Measurements from ENCODE around the gene HHAT.

The HHAT gene

GRCh38 chr1:210482945-210483617 is 154.4 kb downstream of the HHAT start:
- no peak for DNase-seq (ENCODE audit: low spot score in 2 of 2)
- H3K27ac Mint-ChIP-seq = no peak overlapping the region
- H3K36me3 Mint-ChIP-seq = no peaks in the 10 kb centered on the region
- no peak overlapping the region for H3K4me3 Mint-ChIP-seq
- no peak for ATAC-seq
- no peaks in the 10 kb centered on the region for H3K9me3 Mint-ChIP-seq
- no peaks in the 10 kb centered on the region for H3K4me1 Mint-ChIP-seq

- DNase-seq (ENCODE audit: low spot score in 2 of 2) = no peak
- H3K9me3 Mint-ChIP-seq = no peaks in the 10 kb centered on the region
- H3K36me3 Mint-ChIP-seq = no peaks in the 10 kb centered on the region
- ATAC-seq = no peak
- H3K27ac Mint-ChIP-seq = no peak overlapping the region
- H3K4me3 Mint-ChIP-seq = no peak overlapping the region
- no peaks in the 10 kb centered on the region for H3K4me1 Mint-ChIP-seq
Observed at GRCh38 chr1:210483821-210484220, 155.1 kb downstream of the HHAT start.

DNA sequence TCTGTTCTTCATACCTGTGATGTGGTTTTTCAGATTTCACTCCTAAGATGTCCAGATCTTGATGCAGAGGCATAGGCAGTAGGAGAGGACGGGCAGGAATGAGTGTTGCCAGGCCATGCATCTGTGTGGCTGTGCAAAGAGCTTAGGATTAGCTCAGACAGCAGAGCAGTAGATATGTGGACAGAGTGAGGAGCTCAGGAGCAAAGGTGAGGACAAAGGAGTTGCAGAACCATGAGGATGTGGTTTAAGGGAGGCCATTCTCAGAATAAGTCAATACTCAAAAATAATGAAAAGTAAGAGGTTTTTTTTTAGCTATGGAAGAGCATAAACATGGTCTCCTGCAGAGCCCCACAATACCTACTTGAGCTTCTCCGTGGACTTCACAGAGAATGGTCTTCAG is 158.3 kb downstream of the HHAT start:
- ATAC-seq (no peak), DNase-seq (ENCODE audit: low spot score in 2 of 2) (no peak)
- Mint-ChIP-seq H3K27ac (no peak overlapping the region), H3K9me3 (no peaks in the 10 kb centered on the region), H3K36me3 (no peaks in the 10 kb centered on the region), H3K4me1 (no peaks in the 10 kb centered on the region), H3K4me3 (no peak overlapping the region)

DNA sequence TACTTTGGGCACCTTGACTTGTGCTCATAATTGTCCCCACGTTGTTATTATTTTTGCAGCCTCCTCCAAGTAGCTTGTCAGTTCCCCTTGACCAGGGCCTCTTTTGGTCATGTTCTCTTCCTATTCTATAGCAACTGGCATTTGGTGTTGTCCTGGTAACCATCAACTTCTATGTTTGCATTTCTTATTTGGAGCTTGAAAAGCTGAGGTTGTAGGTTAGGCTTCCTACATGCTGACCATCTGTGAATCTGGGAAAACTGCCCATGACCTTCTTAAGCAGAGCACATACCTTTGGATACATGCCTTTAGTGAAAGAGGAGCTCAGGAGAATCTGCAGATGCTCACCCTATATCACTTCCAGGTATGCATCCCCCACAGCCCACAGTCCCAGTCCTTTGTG is 160.8 kb downstream of the HHAT start:
- H3K9me3 Mint-ChIP-seq = no peaks in the 10 kb centered on the region
- H3K4me3 Mint-ChIP-seq = no peak overlapping the region
- no peak overlapping the region for H3K27ac Mint-ChIP-seq
- DNase-seq (ENCODE audit: low spot score in 2 of 2) = no peak
- H3K36me3 Mint-ChIP-seq = no peaks in the 10 kb centered on the region
- no peaks in the 10 kb centered on the region for H3K4me1 Mint-ChIP-seq
- ATAC-seq = no peak

- no peak overlapping the region for H3K4me3 Mint-ChIP-seq
- H3K4me1 Mint-ChIP-seq = no peaks in the 10 kb centered on the region
- DNase-seq (ENCODE audit: low spot score in 2 of 2) (no peak), ATAC-seq (no peak)
- H3K27ac Mint-ChIP-seq = no peak overlapping the region
- H3K9me3 Mint-ChIP-seq = no peaks in the 10 kb centered on the region
- H3K36me3 Mint-ChIP-seq = no peaks in the 10 kb centered on the region
Observed at GRCh38 chr1:210490781-210491180, 162.1 kb downstream of the HHAT start.

DNA sequence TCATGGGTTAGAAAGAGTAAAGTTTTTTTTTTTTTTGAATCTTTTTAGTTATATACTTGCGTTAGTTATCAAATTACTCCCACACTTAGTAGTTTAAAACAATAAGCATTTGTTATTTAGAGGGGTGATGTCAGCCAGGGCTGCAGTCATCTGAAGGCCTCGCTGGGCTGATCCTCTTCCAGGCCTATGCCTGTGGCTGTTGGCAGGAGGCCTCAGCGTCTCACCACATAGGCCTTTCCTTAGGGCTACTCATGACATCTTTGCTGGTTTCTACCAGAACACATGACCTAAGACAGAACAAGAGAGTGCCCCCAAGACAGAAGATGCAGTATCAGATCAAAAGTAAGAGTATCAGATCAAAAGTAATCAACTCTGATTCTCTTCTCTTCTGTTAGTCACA is 167.4 kb downstream of the HHAT start:
- H3K36me3 Mint-ChIP-seq = no peaks in the 10 kb centered on the region
- ATAC-seq (no peak), DNase-seq (ENCODE audit: low spot score in 2 of 2) (no peak)
- H3K9me3 Mint-ChIP-seq = no peaks in the 10 kb centered on the region
- no peak overlapping the region for H3K27ac Mint-ChIP-seq
- no peaks in the 10 kb centered on the region for H3K4me1 Mint-ChIP-seq
- no peak overlapping the region for H3K4me3 Mint-ChIP-seq

DNA sequence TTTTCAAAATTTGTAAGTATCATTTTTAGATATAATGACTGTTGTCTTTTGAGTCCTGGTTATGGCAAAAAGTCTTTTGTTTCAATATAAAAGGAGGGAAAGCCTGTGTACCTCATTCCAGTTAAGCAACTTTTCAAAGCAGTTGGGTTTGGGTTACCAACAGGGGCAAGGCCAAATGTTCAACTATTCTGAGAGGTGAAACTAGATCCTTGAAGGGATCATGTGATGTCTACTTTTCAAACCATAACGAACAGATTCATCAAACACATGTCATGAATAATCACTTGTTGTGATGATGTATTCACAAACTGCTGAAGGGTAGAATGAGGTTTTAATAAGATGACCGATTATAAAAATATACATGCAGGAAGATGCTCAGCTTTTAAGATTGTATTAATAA is 171.3 kb downstream of the HHAT start:
- Mint-ChIP-seq H3K4me3 (no peak overlapping the region), H3K27ac (no peak overlapping the region), H3K36me3 (no peaks in the 10 kb centered on the region), H3K9me3 (no peaks in the 10 kb centered on the region), H3K4me1 (no peaks in the 10 kb centered on the region)
- ATAC-seq (no peak), DNase-seq (ENCODE audit: low spot score in 2 of 2) (no peak)

- Mint-ChIP-seq H3K4me3 (no peak overlapping the region), H3K36me3 (no peaks in the 10 kb centered on the region), H3K4me1 (no peaks in the 10 kb centered on the region), H3K9me3 (no peaks in the 10 kb centered on the region), H3K27ac (no peak overlapping the region)
- ATAC-seq = no peak
- no peak for DNase-seq (ENCODE audit: low spot score in 2 of 2)
Observed at GRCh38 chr1:210500831-210501230, 172.1 kb downstream of the HHAT start.

DNA sequence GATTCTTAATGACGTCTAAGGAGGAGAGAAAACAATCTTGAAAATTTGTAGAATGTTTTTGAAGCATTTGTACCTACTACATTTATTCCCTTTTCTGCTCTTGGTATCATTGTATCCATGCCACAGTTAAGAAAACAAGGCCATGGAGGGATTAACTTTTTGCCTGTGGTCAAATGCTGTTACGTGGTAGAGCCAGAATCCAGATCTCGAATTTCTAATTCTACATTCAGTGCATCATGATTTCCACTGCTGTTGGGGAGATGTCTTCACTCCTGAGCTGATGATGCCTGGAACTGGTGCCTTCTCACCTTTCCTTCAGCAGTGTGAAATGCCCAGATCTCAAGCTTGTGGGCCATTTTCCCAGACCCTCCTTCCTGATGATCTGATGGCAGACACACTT is 175.6 kb downstream of the HHAT start:
- no peaks in the 10 kb centered on the region for H3K4me1 Mint-ChIP-seq
- no peaks in the 10 kb centered on the region for H3K9me3 Mint-ChIP-seq

DNA sequence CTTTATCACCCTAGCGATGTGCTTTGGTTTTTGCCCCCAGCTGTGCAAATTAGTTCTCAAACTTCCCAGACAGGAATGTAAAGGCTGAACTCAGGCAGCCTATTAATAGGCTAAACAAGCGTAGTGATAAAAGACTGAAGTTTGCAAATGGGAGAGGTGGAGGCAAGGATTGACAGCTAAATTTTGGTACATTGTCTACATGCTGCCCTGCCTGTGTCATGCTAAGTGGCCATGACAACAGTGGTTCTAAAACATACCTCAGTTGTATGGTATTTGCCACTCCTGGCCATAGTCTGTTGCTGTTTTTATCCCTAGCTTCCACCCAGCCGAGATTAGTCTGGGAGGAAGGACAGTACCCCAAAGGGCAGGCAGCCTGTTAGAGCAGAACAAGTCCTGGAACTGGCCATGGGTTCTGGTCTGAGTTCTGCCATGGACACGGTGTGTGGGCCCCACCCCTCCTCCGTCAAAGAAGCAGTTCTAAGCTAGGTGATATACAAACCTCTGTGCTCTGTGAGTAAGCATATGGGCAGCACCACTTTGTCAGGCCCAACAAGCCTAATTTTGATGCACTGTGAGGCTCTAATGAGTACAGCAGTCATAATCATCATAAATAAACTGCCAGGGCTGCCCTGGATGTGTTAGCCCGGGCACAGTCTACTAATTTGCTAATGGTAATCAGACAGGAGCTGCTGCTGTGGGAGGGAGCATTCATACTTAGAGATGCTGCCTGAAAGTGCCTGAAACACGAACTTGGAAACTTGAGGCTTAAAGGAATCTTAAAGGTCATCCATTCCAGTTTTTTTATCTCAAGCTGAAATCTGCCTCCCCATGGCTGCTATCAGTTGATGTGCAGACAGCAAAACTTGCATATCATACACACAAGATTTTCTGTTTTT is 177.1 kb downstream of the HHAT start:
- no peaks in the 10 kb centered on the region for H3K4me1 Mint-ChIP-seq
- H3K27ac Mint-ChIP-seq = no peak overlapping the region
- DNase-seq (ENCODE audit: low spot score in 2 of 2) (no peak), ATAC-seq (peak; percentile 39)
- no peaks in the 10 kb centered on the region for H3K36me3 Mint-ChIP-seq
- no peaks in the 10 kb centered on the region for H3K9me3 Mint-ChIP-seq
- no peak overlapping the region for H3K4me3 Mint-ChIP-seq

More for the DNA sequence above, 175.6 kb downstream of the HHAT start:
- Mint-ChIP-seq H3K4me3 (no peak overlapping the region), H3K27ac (no peak overlapping the region), H3K36me3 (no peaks in the 10 kb centered on the region)
- DNase-seq (ENCODE audit: low spot score in 2 of 2) (no peak), ATAC-seq (no peak)

- H3K4me3 Mint-ChIP-seq = no peak overlapping the region
- no peaks in the 10 kb centered on the region for H3K9me3 Mint-ChIP-seq
- H3K27ac Mint-ChIP-seq = no peak overlapping the region
- ATAC-seq (no peak), DNase-seq (ENCODE audit: low spot score in 2 of 2) (no peak)
- no peaks in the 10 kb centered on the region for H3K4me1 Mint-ChIP-seq
- H3K36me3 Mint-ChIP-seq = no peaks in the 10 kb centered on the region
Observed at GRCh38 chr1:210506689-210507088, 178.0 kb downstream of the HHAT start.

DNA sequence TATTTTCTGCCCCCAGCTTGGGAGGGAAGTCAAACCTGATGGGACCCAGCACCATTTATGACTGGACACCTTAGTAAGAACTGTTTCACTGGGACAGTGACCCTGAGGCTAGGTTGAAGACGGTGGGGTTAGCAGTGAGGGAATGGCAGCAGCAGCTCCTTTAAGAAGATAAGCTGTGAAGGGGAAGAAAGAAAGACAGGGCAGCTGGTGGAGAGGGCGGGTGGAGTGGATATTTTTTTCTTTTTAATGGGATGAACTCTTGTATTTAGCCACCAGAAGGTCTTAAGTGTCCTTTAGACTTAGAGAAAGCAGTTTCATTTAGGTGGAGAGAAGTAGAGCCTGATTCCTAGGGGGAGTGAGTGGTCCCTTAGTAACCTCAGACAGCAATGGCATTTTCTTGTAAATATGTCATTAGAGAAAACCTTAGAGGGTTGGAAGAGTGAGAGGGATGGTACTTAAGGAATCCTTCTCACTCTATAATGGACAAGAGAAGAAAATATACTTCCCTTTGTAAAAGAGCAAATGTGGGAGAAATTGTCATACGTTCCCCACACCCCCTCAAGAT is 187.5 kb downstream of the HHAT start:
- no peak for DNase-seq (ENCODE audit: low spot score in 2 of 2)
- H3K36me3 Mint-ChIP-seq = no peaks in the 10 kb centered on the region
- H3K4me1 Mint-ChIP-seq = no peaks in the 10 kb centered on the region
- H3K9me3 Mint-ChIP-seq = peaks cover 3% of the 10 kb centered on the region
- no peak for ATAC-seq
- no peak overlapping the region for H3K27ac Mint-ChIP-seq
- no peak overlapping the region for H3K4me3 Mint-ChIP-seq

DNA sequence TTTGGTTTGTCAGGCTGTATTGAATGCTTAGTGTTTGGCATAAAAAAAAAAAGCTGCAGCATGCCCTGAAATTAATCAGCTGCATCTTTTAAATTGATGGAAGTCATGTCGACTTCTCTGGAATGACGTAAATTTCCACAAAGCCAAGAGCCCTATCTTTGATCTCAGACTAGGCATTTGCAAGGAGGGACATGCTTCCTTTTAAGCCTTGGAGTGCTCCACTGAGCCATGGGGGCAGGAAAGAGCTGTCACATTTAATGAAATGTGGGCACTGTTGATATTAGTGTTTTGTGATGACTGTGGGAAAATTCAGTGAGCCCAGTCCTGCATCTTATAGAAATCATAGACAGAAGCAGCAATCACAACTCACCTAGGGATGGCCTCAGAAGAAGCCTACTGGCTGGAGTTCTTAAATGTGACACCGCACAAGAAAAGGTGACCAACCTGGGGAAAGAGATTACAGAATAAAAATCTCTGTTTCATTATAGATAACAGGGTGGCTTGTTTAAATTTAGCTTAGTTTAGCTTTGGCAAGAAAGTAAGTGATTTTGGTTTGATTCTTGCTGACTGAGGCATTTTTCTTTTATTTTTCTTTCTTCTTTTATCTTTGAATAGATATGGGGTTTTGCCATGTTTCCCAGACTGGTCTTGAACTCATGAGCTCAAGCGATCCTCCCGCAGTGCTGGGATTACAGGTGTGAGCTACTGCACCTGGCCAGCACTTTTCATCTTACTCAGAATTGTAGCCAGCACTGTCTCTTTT is 188.2 kb downstream of the HHAT start:
- Mint-ChIP-seq H3K36me3 (no peaks in the 10 kb centered on the region), H3K4me3 (no peak overlapping the region), H3K27ac (no peak overlapping the region), H3K9me3 (peaks cover 3% of the 10 kb centered on the region), H3K4me1 (no peaks in the 10 kb centered on the region)
- DNase-seq (ENCODE audit: low spot score in 2 of 2) (no peak), ATAC-seq (no peak)

- no peak for DNase-seq (ENCODE audit: low spot score in 2 of 2)
- no peaks in the 10 kb centered on the region for H3K36me3 Mint-ChIP-seq
- no peaks in the 10 kb centered on the region for H3K4me1 Mint-ChIP-seq
- H3K27ac Mint-ChIP-seq = no peak overlapping the region
- H3K9me3 Mint-ChIP-seq = no peaks in the 10 kb centered on the region
- ATAC-seq = no peak
- no peak overlapping the region for H3K4me3 Mint-ChIP-seq
Observed at GRCh38 chr1:210523830-210524229, 195.1 kb downstream of the HHAT start.

DNA sequence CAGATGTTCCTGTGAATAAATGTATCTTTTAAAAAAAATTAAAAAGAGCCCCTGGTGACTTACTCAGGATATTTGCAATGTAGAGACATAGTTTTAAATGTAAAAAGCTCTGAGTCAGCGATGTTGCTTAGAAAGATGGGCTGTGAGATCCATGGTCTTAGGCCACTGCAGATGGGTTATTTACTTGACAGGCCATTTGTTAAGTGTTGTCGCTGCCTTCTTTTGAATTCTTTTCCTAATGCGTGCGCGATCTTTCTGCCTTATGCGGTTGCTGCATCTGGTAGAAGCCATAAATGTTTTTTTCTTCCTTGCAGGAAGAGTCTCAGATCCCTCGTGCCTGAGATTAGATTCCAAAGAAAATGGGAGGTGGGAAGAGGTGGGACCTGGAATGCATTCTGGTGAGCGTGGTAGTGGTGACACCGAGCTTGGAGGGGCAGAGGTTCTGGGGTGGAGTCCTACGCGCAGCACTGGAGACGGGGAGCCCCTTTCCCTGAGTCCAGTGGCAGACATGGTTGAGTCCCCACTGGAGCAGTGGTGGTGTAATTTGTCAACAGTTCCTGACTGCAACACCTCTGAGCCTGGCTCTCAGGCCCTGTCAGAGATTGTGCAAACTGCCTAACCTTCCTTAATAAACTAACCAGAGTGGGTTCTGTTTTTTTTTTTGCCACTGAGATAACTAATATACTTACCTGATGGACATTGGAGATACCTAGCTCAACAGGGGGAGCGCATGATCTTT is 197.2 kb downstream of the HHAT start:
- no peak overlapping the region for H3K27ac Mint-ChIP-seq
- no peaks in the 10 kb centered on the region for H3K9me3 Mint-ChIP-seq
- H3K4me3 Mint-ChIP-seq = no peak overlapping the region
- DNase-seq (ENCODE audit: low spot score in 2 of 2) (no peak), ATAC-seq (no peak)
- H3K4me1 Mint-ChIP-seq = no peaks in the 10 kb centered on the region
- no peaks in the 10 kb centered on the region for H3K36me3 Mint-ChIP-seq
